SK-N-SH (cell line): ENCODE results near the gene CACNA2D1. TPM values are rescaled to one million over a fixed set of nuclear protein-coding genes. Genes with fewer than 3 reads are reported as not detected.

Experiments
- CTCF ChIA-PET: fragments of 300-600, 350-600 bp; formaldehyde crosslinking; extraction: SDS; loops from one replicate; lab custom pipeline; 2021; lab: Yijun Ruan, JAX
- POLR2A ChIA-PET: fragments of 350-600 bp; sonication (Branson Sonifier 250); formaldehyde crosslinking; extraction: SDS; loops from one replicate; lab custom pipeline; 2020; ENCODE audit warnings: antibody characterized with exemption, inconsistent platforms; lab: Yijun Ruan, JAX
- DNase-seq: peaks from one replicate; pipeline ENCODE4 v3.0.0; 2012
- H2AFZ ChIP-seq: fragments of 200-600 bp; sonication (generic); 2 replicates; pipeline ENCODE4 v1.8.1; 2016; ENCODE audit warnings: antibody characterized with exemption, mild to moderate bottlenecking, low read depth
- H3F3A ChIP-seq: fragments of 200-600 bp; sonication (generic); replicated peaks from 2 replicates; pipeline ENCODE3; 2016; ENCODE audit warnings: antibody characterized with exemption, mild to moderate bottlenecking; ENCODE audit not compliant: insufficient read depth
- H3K27ac ChIP-seq, 2 experiments: fragments of 200-500 bp in 1 of 2; fragments of 200-600 bp in 1 of 2; sonication (Bioruptor generic) in 1 of 2; sonication (generic), shearing (Covaris generic) in 1 of 2; 2 replicates each; pipeline versions ENCODE4 v1.5.1 to v1.6.1; 2014 to 2016; ENCODE audit warnings: low read depth in 2 of 2, inconsistent platforms in 1 of 2, low read length in 1 of 2, mild to moderate bottlenecking in 1 of 2, mixed read lengths in 1 of 2
- H3K27me3 ChIP-seq: fragments of 200-600 bp; sonication (generic), shearing (Covaris generic); 2 replicates; pipeline ENCODE4 v1.6.1; 2016; ENCODE audit warnings: mixed run types; ENCODE audit not compliant: insufficient read depth
- H3K36me3 ChIP-seq, 2 experiments: fragments of 200-500 bp in 1 of 2; fragments of 200-600 bp in 1 of 2; sonication (Bioruptor generic) in 1 of 2; sonication (generic) in 1 of 2; replicated peaks in 1 of 2; 2 replicates each; pipeline versions ENCODE3 to v1.5.1; 2014 to 2016; ENCODE audit warnings: low read length in 1 of 2, mild to moderate bottlenecking in 1 of 2; ENCODE audit not compliant: insufficient read depth in 2 of 2, control insufficient read depth in 1 of 2
- H3K4me1 ChIP-seq, 2 experiments: fragments of 200-500 bp in 1 of 2; fragments of 200-600 bp in 1 of 2; sonication (Bioruptor generic) in 1 of 2; sonication (generic), shearing (Covaris generic) in 1 of 2; 2 replicates each; pipeline versions ENCODE4 v1.5.1 to v1.6.1; 2014 to 2016; ENCODE audit warnings: low read depth in 1 of 2, low read length in 1 of 2, mixed run types in 1 of 2; ENCODE audit not compliant: insufficient read depth in 2 of 2, control insufficient read depth in 1 of 2
- H3K4me2 ChIP-seq: fragments of 200-600 bp; sonication (generic), shearing (Covaris generic); 2 replicates; pipeline ENCODE4 v1.6.1; 2017; ENCODE audit warnings: mixed run types
- H3K4me3 ChIP-seq, 2 experiments: fragments of 200-500 bp in 1 of 2; fragments of 200-600 bp in 1 of 2; sonication (Bioruptor generic) in 1 of 2; sonication (generic), shearing (Covaris generic) in 1 of 2; 2 replicates each; pipeline versions ENCODE4 v1.5.1 to v1.8.1; 2014 to 2016; ENCODE audit warnings: low read depth in 2 of 2, inconsistent platforms in 1 of 2, low read length in 1 of 2, mild to moderate bottlenecking in 1 of 2, mixed read lengths in 1 of 2, moderate library complexity in 1 of 2
- H3K79me2 ChIP-seq: fragments of 200-600 bp; sonication (generic); 2 replicates; pipeline ENCODE4 v1.8.1; 2017; ENCODE audit warnings: mild to moderate bottlenecking; ENCODE audit not compliant: insufficient read depth
- H3K9ac ChIP-seq: fragments of 200-600 bp; sonication (generic); 2 replicates; pipeline ENCODE4 v1.6.1; 2017; ENCODE audit warnings: mixed run types
- H3K9me2 ChIP-seq: fragments of 200-600 bp; sonication (generic); 2 replicates; pipeline ENCODE4 v1.6.1; 2017; ENCODE audit warnings: mixed run types
- H3K9me3 ChIP-seq: fragments of 200-600 bp; sonication (generic); 2 replicates; pipeline ENCODE4 v1.6.1; 2017; ENCODE audit warnings: mixed run types, mild to moderate bottlenecking, moderate library complexity
- H4K20me1 ChIP-seq: fragments of 200-600 bp; sonication (generic); 2 replicates; pipeline ENCODE4 v1.6.1; 2017; ENCODE audit warnings: mild to moderate bottlenecking, mixed run types; ENCODE audit not compliant: insufficient read depth
- CHD2 ChIP-seq: fragments of 150-350 bp; IDR thresholded peaks from 2 replicates; pipeline ENCODE4 v1.6.1; 2018; ENCODE audit warnings: low read length; ENCODE audit not compliant: partially characterized antibody
- ELF1 ChIP-seq: IDR thresholded peaks from 2 replicates; pipeline ENCODE4 v1.4.0; 2012
- EP300 ChIP-seq, 2 experiments: IDR thresholded peaks; 2 replicates each; pipeline versions ENCODE4 v1.4.0 to v1.6.1; 2012; ENCODE audit warnings: borderline replicate concordance in 1 of 2, low read depth in 1 of 2, low read length in 1 of 2
- FOSL2 ChIP-seq: IDR thresholded peaks from 2 replicates; pipeline ENCODE4 v1.4.0; 2012; ENCODE audit warnings: low read depth, mild to moderate bottlenecking, moderate library complexity, borderline replicate concordance
- FOXJ3 ChIP-seq: sonication (generic); formaldehyde crosslinking; IDR thresholded peaks from 2 replicates; pipeline ENCODE4 v1.5.1; 2020; ENCODE audit warnings: mild to moderate bottlenecking, missing genetic modification reagents
- FOXM1 ChIP-seq: IDR thresholded peaks from 2 replicates; pipeline ENCODE4 v1.4.0; 2012; ENCODE audit warnings: low read depth, mild to moderate bottlenecking
- GATA2 ChIP-seq: sonication (generic); formaldehyde crosslinking; IDR thresholded peaks from 2 replicates; pipeline ENCODE4 v1.5.0; 2020; ENCODE audit warnings: mild to moderate bottlenecking, missing genetic modification reagents
- JUND ChIP-seq: IDR thresholded peaks from 2 replicates; pipeline ENCODE4 v1.4.0; 2012
- NFIC ChIP-seq: IDR thresholded peaks from 2 replicates; pipeline ENCODE4 v1.4.0; 2012; ENCODE audit warnings: borderline replicate concordance
- NRF1 ChIP-seq: IDR thresholded peaks from 2 replicates; pipeline ENCODE4 v1.6.1; 2012; ENCODE audit warnings: low read depth, mild to moderate bottlenecking, low read length
- PBX3 ChIP-seq: IDR thresholded peaks from 2 replicates; pipeline ENCODE4; 2012
- POLR2AphosphoS5 ChIP-seq: IDR thresholded peaks from 2 replicates; pipeline ENCODE4 v1.6.1; 2012; ENCODE audit warnings: low read depth, low read length
- RAD21 ChIP-seq: IDR thresholded peaks from 2 replicates; pipeline ENCODE4 v1.6.1; 2012; ENCODE audit warnings: mild to moderate bottlenecking, low read length
- RCOR1 ChIP-seq: fragments of 150-350 bp; IDR thresholded peaks from 2 replicates; pipeline ENCODE4 v1.6.1; 2017; ENCODE audit warnings: antibody characterized with exemption, low read length
- RFX5 ChIP-seq: IDR thresholded peaks from 2 replicates; pipeline ENCODE4 v1.6.1; 2012; ENCODE audit warnings: mild to moderate bottlenecking, improper control_type of control experiment, low read length
- RXRA ChIP-seq: IDR thresholded peaks from 2 replicates; pipeline ENCODE4 v1.4.0; 2012; ENCODE audit warnings: low read depth, mild to moderate bottlenecking, borderline replicate concordance
- SMC3 ChIP-seq: IDR thresholded peaks from 2 replicates; pipeline ENCODE4 v1.6.1; 2012; ENCODE audit warnings: low read depth, low read length, improper control_type of control experiment
- TAF1 ChIP-seq: IDR thresholded peaks from 2 replicates; pipeline ENCODE4 v1.6.1; 2012; ENCODE audit warnings: low read depth, mild to moderate bottlenecking, low read length, moderate library complexity, borderline replicate concordance
- TCF12 ChIP-seq: IDR thresholded peaks from 2 replicates; pipeline ENCODE4 v1.4.0; 2012
- USF2 ChIP-seq: fragments of 150-350 bp; IDR thresholded peaks from 2 replicates; pipeline ENCODE4 v1.6.1; 2017; ENCODE audit warnings: antibody characterized with exemption, low read length, low read depth, borderline replicate concordance
- YY1 ChIP-seq: IDR thresholded peaks from 2 replicates; pipeline ENCODE4 v1.4.0; 2012; ENCODE audit warnings: low read depth, mild to moderate bottlenecking
- whole genome bisulfite sequencing: methylation state at CpG from one replicate; pipeline ENCODE4 v1.1.6; 2017; ENCODE audit warnings: low lambda C conversion rate; 5-methylcytosine and 5-hydroxymethylcytosine counted together
- polyA plus RNA-seq, 3 experiments: library from polyadenylated mRNA; depleted of rRNA; stranded (reverse); fragments of >200 nt; gene quantifications; 2 replicates each; pipeline ENCODE4 v1.2.3, GENCODE V29; 2012
- TF ChIP-seq, protein P1 (sequence below): IDR thresholded peaks from 2 replicates; pipeline ENCODE4 v1.6.1; 2012; ENCODE audit warnings: mild to moderate bottlenecking, low read depth, low read length, moderate library complexity
- TF ChIP-seq, protein P2 (sequence below): IDR thresholded peaks from 2 replicates; pipeline ENCODE4 v1.4.0; 2012; ENCODE audit warnings: low read depth
- TF ChIP-seq, protein P3 (sequence below): fragments of 150-350 bp; IDR thresholded peaks from 2 replicates; pipeline ENCODE4 v1.6.1; 2016; ENCODE audit warnings: mild to moderate bottlenecking, low read depth, low read length
- TF ChIP-seq, protein P4 (sequence below): fragments of 200-600 bp; sonication (generic); IDR thresholded peaks from 2 replicates; pipeline ENCODE4 v1.6.1; 2017; ENCODE audit warnings: antibody characterized with exemption, mild to moderate bottlenecking, moderate library complexity

Gene CACNA2D1
- polyA plus RNA-seq, 1 of the 3 experiments (the other 2 are of a cell fraction), result 3.4 TPM

DNA sequence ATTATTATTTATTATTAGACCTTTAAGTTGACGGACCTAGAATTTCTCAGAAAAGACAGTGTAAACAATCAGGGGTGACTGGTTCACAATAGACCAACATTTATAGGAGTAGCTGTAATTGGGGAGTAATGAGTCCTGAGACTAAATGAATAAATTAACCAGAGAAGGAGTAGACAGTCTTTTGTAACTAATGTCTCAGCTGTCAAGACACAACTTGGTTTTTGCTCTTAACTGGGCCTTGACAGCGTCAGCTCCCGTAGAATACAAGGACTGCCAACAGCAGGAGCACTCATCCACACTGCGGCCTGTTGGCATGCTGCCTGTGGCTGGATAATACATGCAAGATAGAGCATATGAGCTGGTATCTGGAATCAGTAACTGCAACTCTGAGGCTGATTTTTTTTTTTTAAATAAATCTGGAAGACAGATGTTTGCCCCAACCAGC, 123.9 kb downstream of the CACNA2D1 start:
- H3K4me2 ChIP-seq, result peak overlapping the region; percentile 27; the same call in 1 of the 2 replicates
- H3K27ac ChIP-seq, result peak overlapping the region; percentile 50 to 96
- no peaks in the 10 kb centered on the region for H4K20me1 ChIP-seq
- no peak overlapping the region for H2AFZ ChIP-seq
- POLR2A ChIA-PET, result interaction anchor here (0.6 to 1.2 kb wide), 2 partner anchors 10 to 268 kb away, joined by 3 to 4 read pairs; no protein-coding TSS in a partner anchor
- peak; percentile 83 for DNase-seq
- H3K79me2 ChIP-seq, result no peaks in the 10 kb centered on the region
- peaks cover 16% of the 10 kb centered on the region for H3F3A ChIP-seq
- H3K4me3 ChIP-seq, result no peak overlapping the region
- no peaks in the 10 kb centered on the region for H3K9me3 ChIP-seq
- 21% methylated on average over 4 of the region's 4 CpGs for WGBS
- peaks cover 10 to 49% of the 10 kb centered on the region in 2 experiments; a peak in 3 of 4 replicates for H3K4me1 ChIP-seq
- H3K9ac ChIP-seq, result no peak overlapping the region
- no peaks in the 10 kb centered on the region for H3K36me3 ChIP-seq
- H3K27me3 ChIP-seq, result no peaks in the 10 kb centered on the region
- no peaks in the 10 kb centered on the region for H3K9me2 ChIP-seq
- CTCF ChIA-PET, result interaction anchor here (0.7 to 2.6 kb wide), 6 partner anchors 11 to 120 kb away, joined by 3 to 7 read pairs (median 3); no protein-coding TSS in a partner anchor
- TF ChIP-seq YY1 (no peak), FOXJ3 (peak; percentile 85), NFIC (peak; percentile 96), EP300 (IDR thresholded peaks at IDR 0.05; ENCODE audit: borderline replicate concordance in 1 of 2, low read depth in 1 of 2, low read length in 1 of 2) (peak; percentile 87 to 98), CHD2 (peak; percentile 96), TCF12 (peak; percentile 99), SMC3 (no peak; the same call in 1 of the 2 replicates), RXRA (peak; percentile 47; the same call in 1 of the 2 replicates), NRF1 (no peak), RFX5 (no peak), PBX3 (peak; percentile 88), GATA2 (peak; percentile 96), ELF1 (no peak), JUND (peak; percentile 47), FOSL2 (no peak; the same call in 1 of the 2 replicates), RCOR1 (peak; percentile 99), FOXM1 (peak; percentile 75; the same call in 1 of the 2 replicates), USF2 (no peak), TAF1 (no peak), POLR2AphosphoS5 (peak; percentile 95), RAD21 (peak; percentile 58)
- TF ChIP-seq, protein P1, sequence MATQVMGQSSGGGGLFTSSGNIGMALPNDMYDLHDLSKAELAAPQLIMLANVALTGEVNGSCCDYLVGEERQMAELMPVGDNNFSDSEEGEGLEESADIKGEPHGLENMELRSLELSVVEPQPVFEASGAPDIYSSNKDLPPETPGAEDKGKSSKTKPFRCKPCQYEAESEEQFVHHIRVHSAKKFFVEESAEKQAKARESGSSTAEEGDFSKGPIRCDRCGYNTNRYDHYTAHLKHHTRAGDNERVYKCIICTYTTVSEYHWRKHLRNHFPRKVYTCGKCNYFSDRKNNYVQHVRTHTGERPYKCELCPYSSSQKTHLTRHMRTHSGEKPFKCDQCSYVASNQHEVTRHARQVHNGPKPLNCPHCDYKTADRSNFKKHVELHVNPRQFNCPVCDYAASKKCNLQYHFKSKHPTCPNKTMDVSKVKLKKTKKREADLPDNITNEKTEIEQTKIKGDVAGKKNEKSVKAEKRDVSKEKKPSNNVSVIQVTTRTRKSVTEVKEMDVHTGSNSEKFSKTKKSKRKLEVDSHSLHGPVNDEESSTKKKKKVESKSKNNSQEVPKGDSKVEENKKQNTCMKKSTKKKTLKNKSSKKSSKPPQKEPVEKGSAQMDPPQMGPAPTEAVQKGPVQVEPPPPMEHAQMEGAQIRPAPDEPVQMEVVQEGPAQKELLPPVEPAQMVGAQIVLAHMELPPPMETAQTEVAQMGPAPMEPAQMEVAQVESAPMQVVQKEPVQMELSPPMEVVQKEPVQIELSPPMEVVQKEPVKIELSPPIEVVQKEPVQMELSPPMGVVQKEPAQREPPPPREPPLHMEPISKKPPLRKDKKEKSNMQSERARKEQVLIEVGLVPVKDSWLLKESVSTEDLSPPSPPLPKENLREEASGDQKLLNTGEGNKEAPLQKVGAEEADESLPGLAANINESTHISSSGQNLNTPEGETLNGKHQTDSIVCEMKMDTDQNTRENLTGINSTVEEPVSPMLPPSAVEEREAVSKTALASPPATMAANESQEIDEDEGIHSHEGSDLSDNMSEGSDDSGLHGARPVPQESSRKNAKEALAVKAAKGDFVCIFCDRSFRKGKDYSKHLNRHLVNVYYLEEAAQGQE, result peak; percentile 40; the same call in 1 of the 2 replicates
- TF ChIP-seq, protein P2, sequence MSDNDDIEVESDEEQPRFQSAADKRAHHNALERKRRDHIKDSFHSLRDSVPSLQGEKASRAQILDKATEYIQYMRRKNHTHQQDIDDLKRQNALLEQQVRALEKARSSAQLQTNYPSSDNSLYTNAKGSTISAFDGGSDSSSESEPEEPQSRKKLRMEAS, result peak; percentile 83
- TF ChIP-seq, protein P3, sequence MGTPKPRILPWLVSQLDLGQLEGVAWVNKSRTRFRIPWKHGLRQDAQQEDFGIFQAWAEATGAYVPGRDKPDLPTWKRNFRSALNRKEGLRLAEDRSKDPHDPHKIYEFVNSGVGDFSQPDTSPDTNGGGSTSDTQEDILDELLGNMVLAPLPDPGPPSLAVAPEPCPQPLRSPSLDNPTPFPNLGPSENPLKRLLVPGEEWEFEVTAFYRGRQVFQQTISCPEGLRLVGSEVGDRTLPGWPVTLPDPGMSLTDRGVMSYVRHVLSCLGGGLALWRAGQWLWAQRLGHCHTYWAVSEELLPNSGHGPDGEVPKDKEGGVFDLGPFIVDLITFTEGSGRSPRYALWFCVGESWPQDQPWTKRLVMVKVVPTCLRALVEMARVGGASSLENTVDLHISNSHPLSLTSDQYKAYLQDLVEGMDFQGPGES, result no peak
- TF ChIP-seq, protein P4, sequence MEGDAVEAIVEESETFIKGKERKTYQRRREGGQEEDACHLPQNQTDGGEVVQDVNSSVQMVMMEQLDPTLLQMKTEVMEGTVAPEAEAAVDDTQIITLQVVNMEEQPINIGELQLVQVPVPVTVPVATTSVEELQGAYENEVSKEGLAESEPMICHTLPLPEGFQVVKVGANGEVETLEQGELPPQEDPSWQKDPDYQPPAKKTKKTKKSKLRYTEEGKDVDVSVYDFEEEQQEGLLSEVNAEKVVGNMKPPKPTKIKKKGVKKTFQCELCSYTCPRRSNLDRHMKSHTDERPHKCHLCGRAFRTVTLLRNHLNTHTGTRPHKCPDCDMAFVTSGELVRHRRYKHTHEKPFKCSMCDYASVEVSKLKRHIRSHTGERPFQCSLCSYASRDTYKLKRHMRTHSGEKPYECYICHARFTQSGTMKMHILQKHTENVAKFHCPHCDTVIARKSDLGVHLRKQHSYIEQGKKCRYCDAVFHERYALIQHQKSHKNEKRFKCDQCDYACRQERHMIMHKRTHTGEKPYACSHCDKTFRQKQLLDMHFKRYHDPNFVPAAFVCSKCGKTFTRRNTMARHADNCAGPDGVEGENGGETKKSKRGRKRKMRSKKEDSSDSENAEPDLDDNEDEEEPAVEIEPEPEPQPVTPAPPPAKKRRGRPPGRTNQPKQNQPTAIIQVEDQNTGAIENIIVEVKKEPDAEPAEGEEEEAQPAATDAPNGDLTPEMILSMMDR, result no peak
